ENCODE data around the gene IGLON5.

The IGLON5 gene

GRCh38 chr19:51311351-51312257 lies at the start of gene IGLON5:
Gene IGLON5 (plus strand): TSS chr19:51311644. CDS start chr19:51311848, 204 bp downstream.
- no peak for DNase-seq (ENCODE audit: low read depth in 2 of 2)

GRCh38 chr19:51263808-51264207 lies 47.6 kb upstream of the IGLON5 start:
- DNase-seq (ENCODE audit: low read depth in 2 of 2) = no peak

- DNase-seq (ENCODE audit: low read depth in 2 of 2) = no peak
These were observed 40.4 kb upstream of the IGLON5 start for GRCh38 chr19:51271067-51271466.

- no peak for DNase-seq (ENCODE audit: low read depth in 2 of 2)
These were observed 39.1 kb upstream of the IGLON5 start for GRCh38 chr19:51272183-51272810.

- DNase-seq (ENCODE audit: low read depth in 2 of 2) = no peak
These were observed 37.2 kb upstream of the IGLON5 start for GRCh38 chr19:51274049-51274770.

GRCh38 chr19:51277112-51277511 lies 34.3 kb upstream of the IGLON5 start:
- no peak for DNase-seq (ENCODE audit: low read depth in 2 of 2)

GRCh38 chr19:51282335-51282734 lies 29.1 kb upstream of the IGLON5 start:
- no peak for DNase-seq (ENCODE audit: low read depth in 2 of 2)

- no peak for DNase-seq (ENCODE audit: low read depth in 2 of 2)
These were observed 25.8 kb upstream of the IGLON5 start for GRCh38 chr19:51285682-51286081.

GRCh38 chr19:51289635-51290034 lies 21.8 kb upstream of the IGLON5 start:
- DNase-seq (ENCODE audit: low read depth in 2 of 2) = no peak

- no peak for DNase-seq (ENCODE audit: low read depth in 2 of 2)
These were observed 18.5 kb upstream of the IGLON5 start for GRCh38 chr19:51292971-51293370.

GRCh38 chr19:51293571-51294210 lies 17.8 kb upstream of the IGLON5 start:
- no peak for DNase-seq (ENCODE audit: low read depth in 2 of 2)

- DNase-seq (ENCODE audit: low read depth in 2 of 2) = no peak
These were observed 17.1 kb upstream of the IGLON5 start for GRCh38 chr19:51294211-51294976.

- DNase-seq (ENCODE audit: low read depth in 2 of 2) = no peak
These were observed 16.5 kb upstream of the IGLON5 start for GRCh38 chr19:51294977-51295375.

GRCh38 chr19:51295382-51296126 lies 15.9 kb upstream of the IGLON5 start:
- DNase-seq (ENCODE audit: low read depth in 2 of 2) = no peak

- DNase-seq (ENCODE audit: low read depth in 2 of 2) = no peak
These were observed 14.9 kb upstream of the IGLON5 start for GRCh38 chr19:51296336-51297093.

- no peak for DNase-seq (ENCODE audit: low read depth in 2 of 2)
These were observed 14.0 kb upstream of the IGLON5 start for GRCh38 chr19:51297406-51297805.

- DNase-seq (ENCODE audit: low read depth in 2 of 2) = no peak
These were observed 10.2 kb upstream of the IGLON5 start for GRCh38 chr19:51301266-51301665.

- DNase-seq (ENCODE audit: low read depth in 2 of 2) = no peak
These were observed 6.0 kb upstream of the IGLON5 start for GRCh38 chr19:51305479-51305878.

GRCh38 chr19:51316688-51317087 lies 5.2 kb downstream of the IGLON5 start:
- DNase-seq (ENCODE audit: low read depth in 2 of 2) = no peak

GRCh38 chr19:51317376-51317775 lies 5.9 kb downstream of the IGLON5 start:
- no peak for DNase-seq (ENCODE audit: low read depth in 2 of 2)
